NB4 (cell line): Measurements from ENCODE around the gene ATOX1.

Experiments used
- CTCF ChIP-seq: IDR thresholded peaks from one replicate; pipeline ENCODE4 v1.5.1; 2012; ENCODE audit warnings: low read depth, low read length
- MAX ChIP-seq: IDR thresholded peaks from 2 replicates; pipeline ENCODE4 v1.6.1; 2011; ENCODE audit warnings: low read depth, low read length
- POLR2A ChIP-seq: IDR thresholded peaks from 2 replicates; pipeline ENCODE4 v1.6.1; 2011; ENCODE audit warnings: mild to moderate bottlenecking; ENCODE audit not compliant: insufficient read length; ENCODE audit errors: extremely low read depth

- TF ChIP-seq POLR2A (no peak), MAX (no peak), CTCF (no peak)
These were observed 49.2 kb downstream of the ATOX1 start for GRCh38 chr5:151709109-151709735.
